ENCODE results near the gene BAK1. TPM values are rescaled to one million over a fixed set of nuclear protein-coding genes. Genes with fewer than 3 reads are reported as not detected.

Gene BAK1
- total RNA-seq, 1 experiment from 2014 or later = 18.9 TPM

DNA sequence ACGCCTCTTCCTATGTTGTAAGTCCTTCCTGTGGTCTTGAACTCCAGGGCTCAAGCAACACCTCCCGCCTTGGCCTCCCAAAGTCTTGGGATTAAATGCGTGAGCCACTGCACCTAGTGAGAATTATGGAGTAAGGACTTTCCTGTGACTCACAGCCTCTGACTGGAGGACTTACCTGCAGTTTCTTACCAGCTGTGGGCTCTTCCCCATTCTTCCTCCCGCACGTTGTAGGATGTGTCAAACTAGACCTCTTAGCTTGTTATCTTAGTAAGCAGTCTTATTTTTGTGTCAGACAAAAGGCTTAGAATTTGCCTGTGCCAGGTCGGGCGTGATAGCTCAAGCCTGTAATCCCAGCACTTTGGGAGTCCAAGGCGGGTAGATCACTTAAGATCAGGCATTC lies 30.9 kb downstream of the BAK1 start:
- H3K9ac ChIP-seq (ENCODE audit: low read length) = no peak overlapping the region
- no TSS peak for BruUV-seq (replicated peaks)
- DNase-seq (ENCODE audit: low read depth, low spot score) = no peak
- H3K27ac ChIP-seq (ENCODE audit: low read depth, low read length) = no peak overlapping the region
- H3K4me1 ChIP-seq (ENCODE audit: control insufficient read depth in 1 of 2, insufficient read depth in 2 of 2, low read length in 2 of 2) = no peaks in the 10 kb centered on the region
- ATAC-seq = no peak
- no peak overlapping the region for H3K4me2 ChIP-seq (ENCODE audit: low read length)
- no peaks in the 10 kb centered on the region for H3K9me2 ChIP-seq (ENCODE audit: insufficient read depth)
- no peaks in the 10 kb centered on the region for H3K36me3 ChIP-seq (ENCODE audit: control insufficient read depth in 1 of 2, insufficient read depth in 2 of 2, low read length in 2 of 2)
- no peak overlapping the region for H2AFZ ChIP-seq (ENCODE audit: low read depth, low read length, poor library complexity, severe bottlenecking)
- H3K4me3 ChIP-seq (replicated peaks in 1 of 2; ENCODE audit: low read depth in 1 of 2, low read length in 2 of 2) = no peak overlapping the region
- no peaks in the 10 kb centered on the region for H3K9me3 ChIP-seq (ENCODE audit: control insufficient read depth in 1 of 2, insufficient read depth in 1 of 2, low read depth in 1 of 2, low read length in 2 of 2)
- H3K27me3 ChIP-seq (ENCODE audit: insufficient read depth, low read length) = no peaks in the 10 kb centered on the region
- CTCF ChIA-PET = no interaction called here
- intact Hi-C loops (cut with micrococcal nuclease) = no loop called here
- POLR2A ChIA-PET = interaction anchor here (1.4 kb wide), 1 partner anchor 13 kb away, joined by 3 read pairs; no protein-coding TSS in a partner anchor
- no peaks in the 10 kb centered on the region for H4K20me1 ChIP-seq (ENCODE audit: insufficient read depth)
- RAD21 ChIA-PET (ENCODE audit: low non-redundant PET in 1 of 2, low total read pairs in 2 of 2, uncharacterized antibody in 2 of 2, unreplicated experiment in 2 of 2) = no interaction called here
- H3K79me2 ChIP-seq (ENCODE audit: insufficient read depth, low read length) = no peaks in the 10 kb centered on the region
- TF ChIP-seq CEBPB (IDR thresholded peaks at IDR 0.05; ENCODE audit: low read depth) (no peak), SP1 (IDR thresholded peaks at IDR 0.05; ENCODE audit: low read depth) (no peak), EZH2phosphoT487 (IDR thresholded peaks at IDR 0.05; ENCODE audit: borderline replicate concordance) (no peak), SIN3A (IDR thresholded peaks at IDR 0.05; ENCODE audit: low read depth) (no peak), ELF1 (IDR thresholded peaks at IDR 0.05; ENCODE audit: borderline replicate concordance, low read depth) (no peak), EZH2 (IDR thresholded peaks at IDR 0.05) (no peak), JUND (IDR thresholded peaks at IDR 0.05) (no peak), POLR2AphosphoS5 (IDR thresholded peaks at IDR 0.05; ENCODE audit: low read depth, low read length) (no peak), SRF (IDR thresholded peaks at IDR 0.05; ENCODE audit: low read depth) (no peak), REST (IDR thresholded peaks at IDR 0.05; ENCODE audit: low read depth) (no peak), TCF7L2 (IDR thresholded peaks at IDR 0.05; ENCODE audit: borderline replicate concordance, extremely low read depth, insufficient read depth, insufficient read length) (no peak)
- TF ChIP-seq, protein P1, sequence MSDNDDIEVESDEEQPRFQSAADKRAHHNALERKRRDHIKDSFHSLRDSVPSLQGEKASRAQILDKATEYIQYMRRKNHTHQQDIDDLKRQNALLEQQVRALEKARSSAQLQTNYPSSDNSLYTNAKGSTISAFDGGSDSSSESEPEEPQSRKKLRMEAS (IDR thresholded peaks at IDR 0.05) = no peak
- TF ChIP-seq, protein P2, sequence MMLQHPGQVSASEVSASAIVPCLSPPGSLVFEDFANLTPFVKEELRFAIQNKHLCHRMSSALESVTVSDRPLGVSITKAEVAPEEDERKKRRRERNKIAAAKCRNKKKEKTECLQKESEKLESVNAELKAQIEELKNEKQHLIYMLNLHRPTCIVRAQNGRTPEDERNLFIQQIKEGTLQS (IDR thresholded peaks at IDR 0.05) = no peak
- TF ChIP-seq, protein P3, sequence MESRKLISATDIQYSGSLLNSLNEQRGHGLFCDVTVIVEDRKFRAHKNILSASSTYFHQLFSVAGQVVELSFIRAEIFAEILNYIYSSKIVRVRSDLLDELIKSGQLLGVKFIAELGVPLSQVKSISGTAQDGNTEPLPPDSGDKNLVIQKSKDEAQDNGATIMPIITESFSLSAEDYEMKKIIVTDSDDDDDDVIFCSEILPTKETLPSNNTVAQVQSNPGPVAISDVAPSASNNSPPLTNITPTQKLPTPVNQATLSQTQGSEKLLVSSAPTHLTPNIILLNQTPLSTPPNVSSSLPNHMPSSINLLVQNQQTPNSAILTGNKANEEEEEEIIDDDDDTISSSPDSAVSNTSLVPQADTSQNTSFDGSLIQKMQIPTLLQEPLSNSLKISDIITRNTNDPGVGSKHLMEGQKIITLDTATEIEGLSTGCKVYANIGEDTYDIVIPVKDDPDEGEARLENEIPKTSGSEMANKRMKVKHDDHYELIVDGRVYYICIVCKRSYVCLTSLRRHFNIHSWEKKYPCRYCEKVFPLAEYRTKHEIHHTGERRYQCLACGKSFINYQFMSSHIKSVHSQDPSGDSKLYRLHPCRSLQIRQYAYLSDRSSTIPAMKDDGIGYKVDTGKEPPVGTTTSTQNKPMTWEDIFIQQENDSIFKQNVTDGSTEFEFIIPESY (IDR thresholded peaks at IDR 0.05; ENCODE audit: extremely low read depth, insufficient replicate concordance, low read length) = no peak

Data from HCT116 (cell line).